Stimulated activated CD4-positive, alpha-beta T cell treated with anti-CD3 and anti-CD28 coated beads, Interleukin-15, amount 100 ng/mL, for 48 hours (primary cell): Measurements from ENCODE around the gene RNF4.
"Not testable (repeated sequence)": the region's sequence is repeated elsewhere in the genome, so short reads cannot be mapped to it uniquely, and the experiment has no call there.

ENCODE experiments used
- DNase-seq, 2 donors: peaks; one replicate each; pipeline ENCODE4 v3.0.0-alpha.2; 2020; ENCODE audit warnings: low read depth in 2 of 2

The RNF4 gene

DNA sequence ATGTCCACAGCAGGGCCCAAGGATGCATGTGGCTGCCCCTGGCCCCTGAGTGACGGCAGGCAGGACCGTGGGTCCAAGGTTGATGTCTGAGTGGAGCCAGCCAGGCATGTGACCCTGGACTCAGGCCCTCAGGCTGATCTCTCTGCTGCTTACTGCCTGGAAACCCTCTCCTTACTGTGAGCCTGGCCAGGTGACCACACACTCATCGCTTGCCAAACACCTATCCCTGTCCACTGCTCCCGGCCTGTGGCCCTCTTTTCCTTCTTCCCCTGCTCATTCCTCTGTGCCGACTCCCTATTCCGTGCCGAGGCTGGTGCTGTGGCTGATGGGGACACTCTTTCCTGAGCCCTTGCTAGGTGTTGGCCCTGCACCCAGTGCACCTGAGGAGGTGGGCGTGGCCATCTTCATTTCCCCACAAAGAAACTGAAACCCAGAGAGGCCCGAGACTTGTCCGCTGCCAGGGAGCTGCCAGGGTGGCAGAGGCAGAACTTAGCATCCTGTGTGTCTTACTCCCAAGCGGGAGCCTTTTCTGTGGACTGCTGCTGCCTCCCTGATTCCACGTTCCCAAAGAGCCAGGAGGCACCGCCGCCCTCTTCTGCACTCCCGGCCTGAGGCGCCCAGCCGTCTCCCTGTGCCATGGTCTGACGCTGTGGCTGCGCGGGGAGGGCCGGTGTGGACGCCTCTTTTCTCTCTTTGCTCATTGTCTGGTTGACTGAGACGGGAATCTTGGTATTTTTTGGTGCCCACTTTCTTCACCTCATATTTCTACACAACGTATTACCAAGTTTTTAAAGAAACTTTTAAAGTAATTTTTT lies 11.2 kb upstream of the RNF4 start:
- no peak for DNase-seq

DNA sequence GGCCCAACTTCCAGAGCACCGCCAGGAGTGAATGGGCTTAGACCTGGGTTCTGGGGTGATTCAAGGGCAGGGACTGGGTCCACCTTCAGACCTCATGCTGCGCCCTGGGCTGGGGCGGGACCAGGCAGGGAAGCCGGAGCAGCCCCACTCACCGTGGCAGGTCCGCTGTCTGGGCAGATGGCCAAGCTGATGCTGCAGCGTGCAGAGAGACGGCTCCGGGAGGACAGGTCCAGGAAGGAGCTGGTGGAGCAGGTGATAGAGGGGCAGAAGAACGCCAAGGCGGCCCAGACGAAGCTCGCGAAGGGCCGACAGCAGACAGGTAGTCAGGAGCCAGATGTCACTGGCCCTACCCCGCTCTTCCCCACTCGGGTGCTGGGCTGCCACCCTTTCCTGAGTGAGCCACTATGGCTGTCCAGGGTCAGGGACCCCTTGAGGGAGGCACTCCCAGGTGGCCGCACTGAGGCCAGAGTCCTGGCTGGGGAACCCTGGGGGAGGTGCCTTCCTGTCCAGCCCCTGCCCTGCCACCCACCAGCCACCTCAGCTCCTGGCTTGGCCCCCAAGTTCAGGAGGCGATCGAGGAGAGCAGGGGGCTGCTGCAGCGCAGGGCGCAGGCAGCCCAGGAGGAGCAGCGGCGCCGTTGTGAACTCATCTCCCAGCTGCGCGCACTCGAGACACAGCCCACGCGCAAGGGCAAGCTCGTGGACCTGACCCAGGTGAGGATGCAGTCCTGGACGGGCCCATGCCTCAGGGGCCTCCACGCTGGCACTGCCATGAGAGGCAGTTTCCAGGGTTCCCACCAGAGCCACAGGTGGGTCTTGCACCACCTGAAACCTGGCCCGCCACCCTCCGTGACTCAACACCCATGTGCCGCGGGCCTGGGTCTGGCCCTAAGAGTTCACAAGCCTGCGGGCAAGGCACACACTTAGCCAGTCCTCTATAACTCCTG lies 10.1 kb upstream of the RNF4 start:
- DNase-seq, result no peak

DNA sequence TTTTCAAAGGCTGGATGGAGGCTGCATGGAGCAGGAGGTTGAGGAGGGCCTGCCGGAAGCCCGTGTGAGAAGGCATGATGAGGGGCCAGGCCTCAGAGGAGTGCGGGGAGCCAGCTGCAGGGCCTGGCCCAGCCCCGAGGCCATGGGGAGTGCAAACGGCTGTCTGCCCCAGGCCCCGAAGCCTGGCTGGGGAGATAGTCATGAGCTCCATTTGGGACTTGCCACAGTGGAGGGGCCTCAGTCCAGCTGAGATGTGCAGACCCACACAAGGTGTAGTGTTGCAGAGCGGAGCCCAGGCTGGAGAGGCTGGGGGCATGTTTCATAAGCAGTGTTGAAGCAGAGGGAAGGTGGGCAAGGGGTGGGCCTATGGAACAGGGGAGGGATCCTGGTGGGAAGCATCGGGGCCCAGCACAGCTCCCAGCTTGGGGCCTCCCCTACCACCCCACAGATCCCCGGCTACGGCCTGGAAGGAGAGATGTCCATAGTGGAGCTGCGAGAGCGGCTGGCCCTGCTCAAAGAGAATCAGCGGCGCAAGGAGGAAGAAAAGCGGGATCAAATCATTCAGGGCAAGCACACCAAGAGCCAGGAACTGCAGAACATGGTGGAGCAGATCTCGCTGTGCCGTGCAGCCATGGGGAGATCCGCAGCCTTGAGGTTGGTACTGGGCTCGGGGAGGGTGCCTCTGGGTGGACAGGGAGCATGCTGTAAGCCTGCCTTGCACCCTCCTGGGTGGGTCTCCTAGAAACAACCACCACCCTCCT lies 9.1 kb upstream of the RNF4 start:
- DNase-seq, result no peak

DNA sequence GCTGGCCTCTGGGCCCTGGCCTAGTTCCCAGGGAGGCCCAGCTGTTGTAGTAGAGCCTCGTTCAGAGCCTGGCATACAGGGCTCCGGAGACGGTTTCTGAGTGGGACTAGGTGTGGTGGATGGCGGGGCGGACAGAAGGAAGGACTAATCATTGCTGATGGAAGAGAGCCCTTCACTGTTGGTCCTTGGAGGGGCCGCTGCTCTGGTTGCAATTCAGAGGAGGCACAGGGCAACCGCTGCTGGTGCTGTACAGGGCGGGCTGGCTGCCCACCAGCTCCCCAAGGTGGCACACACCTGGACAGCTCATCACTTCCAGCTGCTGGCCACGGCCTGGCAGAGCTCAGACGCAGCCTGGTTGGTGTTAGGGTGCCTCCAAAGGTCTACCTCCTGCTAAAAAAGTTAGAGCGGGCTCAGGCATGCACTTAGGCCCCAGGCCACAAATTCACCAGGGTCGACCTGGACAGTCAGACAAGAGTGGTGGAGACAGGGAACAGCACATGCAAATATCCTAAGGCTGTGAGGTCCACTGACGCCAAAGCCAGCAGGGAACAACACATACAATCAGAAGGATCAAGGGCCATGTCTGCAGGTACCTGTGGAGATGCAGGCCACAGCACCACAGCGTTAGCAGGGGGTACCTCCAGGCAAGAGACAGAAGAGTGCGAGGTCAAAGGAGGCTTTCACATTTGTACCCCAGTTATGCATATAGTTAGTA lies 7.5 kb upstream of the RNF4 start:
- DNase-seq, result no peak

DNA sequence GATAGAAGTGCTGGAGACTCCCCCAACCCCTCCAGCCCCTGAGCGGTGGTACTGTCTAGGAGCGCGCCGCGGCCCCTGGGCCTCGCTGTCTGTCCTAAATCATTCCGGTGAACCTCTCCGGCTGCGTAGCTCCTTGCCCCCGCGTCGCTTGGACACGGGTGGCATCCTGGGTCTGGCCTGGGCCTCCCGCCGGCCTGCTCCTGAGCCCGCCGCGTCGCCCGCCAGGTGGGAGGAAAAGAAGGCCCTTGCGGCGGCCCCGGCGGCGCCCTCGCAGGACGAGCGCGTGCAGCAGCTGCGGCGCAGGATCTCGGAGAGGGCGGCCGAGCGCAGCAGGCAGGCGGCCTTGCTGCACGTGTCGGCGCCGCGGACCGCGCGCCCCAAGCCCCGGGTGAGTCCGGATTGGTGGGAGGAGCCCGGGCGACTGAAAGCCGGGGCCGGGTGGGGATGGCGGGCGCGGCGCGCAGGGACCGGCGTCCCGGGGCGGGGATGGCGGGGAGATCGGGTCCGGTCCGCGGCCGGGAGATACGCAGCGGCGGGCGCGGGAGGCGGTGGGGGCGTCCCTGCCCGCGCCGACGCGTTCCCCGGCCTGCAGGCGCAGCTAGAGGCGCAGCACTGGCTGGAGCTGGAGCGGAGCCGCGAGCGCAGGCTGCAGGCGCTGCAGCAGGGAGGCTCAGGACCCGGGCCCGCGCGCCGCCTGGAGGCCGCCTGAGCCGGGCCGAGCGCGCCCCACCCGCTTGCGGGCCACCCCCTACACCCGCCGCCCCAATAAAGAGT lies 6.5 kb upstream of the RNF4 start:
- DNase-seq, result peak; percentile 17 to 53

DNA sequence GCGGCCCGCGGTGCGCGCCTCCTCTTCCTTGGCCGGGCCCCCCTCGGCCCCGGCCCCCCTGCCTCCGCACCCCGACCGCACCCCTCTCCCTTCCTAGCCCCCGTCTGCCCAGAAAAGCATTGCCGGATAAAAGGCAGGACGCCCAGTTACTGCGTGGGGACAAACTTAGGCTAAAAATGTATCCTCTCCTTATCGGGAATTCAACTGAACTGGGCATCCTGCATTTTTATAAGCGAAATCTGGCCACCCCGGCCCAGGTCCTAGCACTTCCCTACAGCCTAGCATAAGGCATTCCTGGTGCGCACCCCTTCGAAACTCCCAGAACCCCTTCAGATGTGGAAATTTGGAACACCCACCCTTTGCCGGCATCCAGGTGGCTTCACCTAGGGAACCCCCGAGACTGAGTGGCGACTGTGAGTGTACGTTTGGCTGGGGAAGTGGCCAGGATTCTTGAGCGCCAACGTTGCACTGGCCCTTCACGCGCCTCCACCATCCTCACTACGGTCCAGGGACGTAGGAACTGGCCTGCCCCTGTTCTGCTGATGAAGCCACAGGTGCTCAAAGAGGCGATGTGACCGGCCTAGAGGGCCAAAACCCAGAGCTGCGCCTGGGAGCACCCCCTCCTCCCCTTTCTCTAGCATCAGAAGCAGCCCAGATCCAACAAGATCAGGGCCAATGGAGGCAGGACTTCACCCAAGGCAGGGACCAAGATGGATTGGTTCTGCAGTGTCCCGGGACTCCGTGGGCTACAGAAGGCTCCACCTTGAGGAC lies 5.7 kb upstream of the RNF4 start:
- no peak for DNase-seq

DNA sequence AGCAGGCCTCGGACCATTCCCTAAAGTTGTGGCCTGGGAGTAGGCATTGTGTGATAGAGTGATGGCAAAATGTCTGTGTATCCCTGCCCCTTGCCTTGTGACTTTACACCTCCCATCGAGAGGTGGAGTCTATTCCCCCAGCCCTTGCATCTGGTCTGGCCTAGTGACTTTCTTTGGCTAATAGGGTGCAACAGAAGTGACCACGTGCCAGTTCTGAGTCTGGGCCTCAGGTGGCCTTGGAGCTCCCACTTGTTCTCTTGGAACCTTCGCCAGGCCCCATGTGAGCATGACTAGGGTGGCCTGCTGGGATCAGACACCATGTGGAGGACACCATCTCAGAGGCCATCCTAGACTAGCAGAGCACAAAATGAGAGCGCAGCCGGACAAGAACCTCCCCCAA lies 3.9 kb upstream of the RNF4 start:
- no peak for DNase-seq

DNA sequence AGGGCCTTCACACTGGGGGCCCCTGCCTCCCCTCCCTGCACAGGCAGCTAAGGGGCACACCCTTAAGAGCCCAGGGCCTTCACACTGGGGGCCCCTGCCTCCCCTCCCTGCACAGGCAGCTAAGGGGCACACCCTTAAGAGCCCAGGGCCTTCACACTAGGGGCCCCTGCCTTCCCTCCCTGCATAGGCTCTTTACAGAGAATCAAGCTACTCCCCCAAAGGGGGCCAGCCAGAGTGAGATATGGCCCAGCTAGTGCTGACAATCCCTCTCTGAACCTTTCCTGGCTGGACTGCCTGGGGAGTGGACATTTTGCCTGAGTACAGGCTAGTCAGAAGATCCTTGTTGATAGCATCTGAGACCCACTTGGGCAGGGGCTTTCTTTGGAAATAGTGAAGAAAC lies 3.4 kb upstream of the RNF4 start:
- not testable (repeated sequence) for DNase-seq

DNA sequence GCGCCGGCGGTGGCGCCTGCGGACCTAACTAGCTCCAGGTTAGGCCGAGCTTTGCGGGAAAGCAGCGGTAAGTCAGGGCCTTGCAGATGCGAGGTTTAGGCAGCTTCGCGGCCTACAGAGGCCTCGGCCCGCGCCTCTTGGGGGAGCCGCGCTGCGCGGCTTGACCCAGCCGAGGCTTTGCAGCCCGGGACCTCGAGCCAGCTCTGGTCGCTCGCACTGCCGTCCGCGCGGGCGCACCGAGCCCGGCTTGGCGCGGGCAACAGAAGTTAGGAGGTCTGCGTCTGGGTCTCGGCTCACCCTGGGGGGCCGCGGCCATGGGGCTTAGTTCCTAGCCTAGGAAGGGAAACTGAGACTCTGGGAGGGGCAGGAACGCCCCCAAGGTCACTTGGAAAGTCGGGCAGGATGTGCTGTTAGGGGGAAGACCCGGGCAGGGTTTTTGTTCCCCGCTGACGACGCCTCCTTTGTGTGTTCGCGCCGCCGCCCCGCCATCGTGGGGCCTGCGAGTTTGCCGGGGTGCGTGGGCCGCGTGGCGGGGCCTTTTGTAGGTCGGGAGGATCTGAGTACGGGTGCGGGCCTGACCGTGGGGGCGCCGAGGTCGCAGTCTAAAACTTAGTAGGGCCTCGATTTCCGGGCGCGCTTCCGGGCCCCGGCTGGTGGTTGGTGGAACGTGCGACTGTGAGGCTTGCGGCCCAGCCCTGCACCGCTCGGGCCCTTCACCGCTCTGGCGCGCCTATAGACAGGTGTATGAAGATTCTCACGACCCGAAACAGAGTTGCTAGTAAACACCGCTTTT lies 482 bp downstream of the RNF4 start:
- peak; percentile 59 to 69 for DNase-seq

DNA sequence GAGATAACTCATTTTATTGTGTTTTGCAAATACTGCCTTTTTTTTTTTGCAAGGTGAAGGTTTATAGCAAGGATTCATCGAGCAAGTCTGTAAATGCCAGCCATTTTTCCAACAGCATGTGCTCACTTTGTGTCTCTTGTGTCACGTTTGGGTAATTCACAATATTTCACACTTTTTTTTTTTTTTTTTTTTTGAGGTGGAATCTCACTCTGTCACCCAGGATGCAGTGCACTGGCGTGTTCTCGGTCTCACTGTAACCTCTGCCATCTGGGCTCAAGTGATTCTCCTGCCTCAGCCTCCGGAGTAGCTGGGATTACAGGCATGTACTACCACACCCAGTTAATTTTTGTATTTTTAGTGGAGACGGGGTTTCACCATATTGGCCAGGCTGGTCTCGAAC lies 1.9 kb downstream of the RNF4 start:
- DNase-seq, result no peak

DNA sequence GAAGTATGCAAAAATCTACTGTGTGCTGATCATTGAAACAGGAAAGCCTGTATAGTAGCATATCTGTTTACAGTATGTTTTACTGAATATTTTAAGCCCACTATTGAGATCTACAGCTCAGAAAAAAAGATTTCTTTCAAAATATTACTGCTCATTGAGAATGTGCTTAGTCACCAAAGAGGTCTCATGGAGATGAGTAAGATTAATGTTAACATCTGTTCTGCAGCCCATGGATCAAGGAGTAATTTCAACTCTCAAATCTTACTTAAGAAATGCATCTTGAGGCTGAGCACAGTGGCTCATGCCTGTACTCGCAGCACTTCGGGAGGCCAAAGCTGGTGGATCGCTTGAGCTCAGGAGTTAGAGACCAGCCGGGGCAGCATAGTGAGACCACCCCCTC lies 3.3 kb downstream of the RNF4 start:
- no peak for DNase-seq

DNA sequence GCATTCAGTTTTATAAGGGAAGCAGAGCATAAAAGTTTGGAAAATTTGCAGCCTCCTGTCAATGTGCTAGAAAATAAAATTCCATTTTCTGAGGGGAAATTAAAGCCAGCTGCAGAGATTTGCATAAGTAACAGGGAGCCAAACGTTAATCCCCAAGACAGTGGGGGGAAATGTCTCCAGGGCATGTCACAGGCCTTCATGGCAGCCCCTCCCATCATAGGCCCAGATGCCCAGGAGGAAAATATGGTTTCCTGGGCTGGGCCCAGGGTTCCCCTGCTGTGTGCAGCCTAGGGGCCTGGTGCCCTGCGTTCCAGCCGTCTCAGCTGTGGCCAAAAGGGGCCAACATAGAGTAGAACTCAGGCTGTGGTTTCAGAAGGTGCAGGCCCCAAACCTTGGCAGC lies 9.3 kb downstream of the RNF4 start:
- no peak for DNase-seq

DNA sequence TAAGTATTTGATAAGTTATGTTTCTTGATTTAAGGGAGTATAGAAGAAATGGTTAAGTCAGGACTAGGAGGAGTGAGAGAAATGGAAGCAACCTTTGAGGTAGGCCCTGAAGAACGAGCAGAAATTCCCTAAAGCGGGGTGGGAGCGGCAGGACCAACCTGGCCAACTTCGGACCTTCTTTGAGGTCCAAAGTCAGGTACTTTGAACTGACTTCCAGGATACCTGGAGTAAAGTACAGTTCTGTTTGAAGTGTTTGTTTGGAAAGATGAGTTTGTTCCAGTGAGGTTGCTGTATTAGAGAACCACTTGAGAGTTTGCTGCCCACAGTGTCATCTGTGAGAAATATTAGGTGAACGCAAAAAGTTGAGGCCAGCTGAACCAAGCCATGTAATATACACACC lies 11.7 kb downstream of the RNF4 start:
- no peak for DNase-seq

DNA sequence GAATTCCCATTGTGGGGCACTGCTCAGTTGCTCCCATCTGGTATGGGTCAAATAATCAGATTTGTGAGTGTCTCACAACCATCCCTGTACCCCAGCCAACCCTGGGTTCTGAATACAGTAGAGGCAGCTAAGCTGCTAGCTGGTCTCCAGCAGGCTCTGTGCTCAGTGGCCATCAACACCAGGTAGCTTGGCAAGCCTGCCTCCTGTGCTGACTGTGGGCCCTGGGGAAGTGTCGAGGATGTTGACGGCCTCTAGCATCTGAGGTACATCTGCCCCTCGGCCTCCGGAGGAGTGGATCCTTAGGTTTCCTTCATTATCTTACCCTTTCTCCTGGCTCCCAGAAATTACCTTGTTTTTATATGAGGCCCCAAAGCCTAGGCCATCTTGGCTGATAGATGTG lies 13.3 kb downstream of the RNF4 start:
- no peak for DNase-seq

DNA sequence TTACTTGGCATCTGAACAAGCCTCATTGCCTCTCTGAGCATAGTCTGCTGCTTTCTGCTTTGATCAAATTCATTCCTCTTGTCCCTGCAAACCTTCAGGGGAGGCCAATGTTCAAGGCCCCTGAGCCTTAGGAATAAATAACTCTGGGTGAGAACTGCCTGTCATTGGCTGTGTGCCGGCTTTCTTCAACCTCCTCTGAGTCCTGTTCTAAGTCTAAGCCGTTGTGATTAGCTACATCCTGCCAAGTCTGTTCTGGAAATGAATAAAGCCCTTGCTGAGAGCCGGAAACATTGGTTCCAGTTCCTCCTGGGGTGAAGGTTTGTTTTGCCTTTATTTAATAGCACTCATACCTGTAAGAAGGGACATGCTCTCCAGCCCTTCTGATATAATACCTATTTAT lies 13.8 kb downstream of the RNF4 start:
- no peak for DNase-seq

DNA sequence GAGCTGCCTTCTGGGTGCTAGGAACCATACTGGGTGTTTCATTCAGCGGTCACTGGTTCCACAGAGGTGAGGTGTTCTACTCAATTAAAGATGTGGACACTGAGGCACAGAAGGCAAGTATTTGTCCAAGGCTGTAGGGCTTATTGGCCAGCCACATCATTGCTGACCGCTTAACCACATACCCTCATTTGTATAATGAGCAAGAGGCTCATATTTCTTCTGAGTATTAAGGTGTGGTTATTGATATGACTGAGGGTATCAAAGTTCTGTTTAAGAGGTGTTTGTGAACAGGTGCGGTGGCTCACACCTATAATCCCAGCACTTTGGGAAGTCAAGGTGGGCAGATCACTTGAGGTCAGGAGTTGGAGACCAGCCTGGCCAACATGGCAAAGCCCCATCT lies 14.3 kb downstream of the RNF4 start:
- no peak for DNase-seq

DNA sequence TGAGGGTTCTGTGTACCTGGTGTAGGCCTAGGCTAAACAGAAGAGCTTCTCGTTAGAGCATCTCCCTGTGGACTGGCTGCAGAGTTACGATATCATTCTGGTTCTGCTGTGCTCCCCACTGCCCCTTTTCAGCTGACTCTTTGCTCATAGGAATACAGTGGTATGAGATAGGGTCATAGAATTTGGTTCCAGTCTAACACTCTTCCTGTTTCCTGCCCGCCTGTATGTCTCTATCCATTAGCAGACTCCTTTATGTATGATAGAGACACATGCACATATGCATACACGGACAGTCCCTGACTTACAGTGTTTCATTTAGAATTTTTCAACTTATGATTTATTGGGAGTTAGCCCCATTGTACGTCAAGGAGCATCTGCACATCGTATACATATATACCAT lies 15.3 kb downstream of the RNF4 start:
- no peak for DNase-seq

DNA sequence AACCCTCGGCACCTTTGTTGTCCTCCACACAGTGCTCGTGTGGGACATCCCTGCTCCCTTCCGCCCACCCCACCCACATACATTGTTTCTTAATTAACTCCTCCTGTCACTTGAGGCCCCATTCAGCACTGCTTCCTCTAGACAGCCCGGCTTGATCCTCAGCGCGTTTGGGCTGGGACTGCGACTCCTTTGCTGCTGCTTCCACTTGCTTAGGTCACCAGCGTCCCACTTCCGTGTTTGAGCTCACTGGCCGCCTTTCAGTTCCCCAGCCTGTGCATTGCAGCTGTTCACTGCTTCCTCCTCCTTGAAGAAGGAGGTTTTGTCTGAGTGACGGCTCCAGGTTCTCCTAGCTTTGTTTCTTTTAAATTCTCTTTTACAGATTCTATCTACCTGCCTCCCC lies 16.1 kb downstream of the RNF4 start:
- DNase-seq, result peak; percentile 33 to 34

DNA sequence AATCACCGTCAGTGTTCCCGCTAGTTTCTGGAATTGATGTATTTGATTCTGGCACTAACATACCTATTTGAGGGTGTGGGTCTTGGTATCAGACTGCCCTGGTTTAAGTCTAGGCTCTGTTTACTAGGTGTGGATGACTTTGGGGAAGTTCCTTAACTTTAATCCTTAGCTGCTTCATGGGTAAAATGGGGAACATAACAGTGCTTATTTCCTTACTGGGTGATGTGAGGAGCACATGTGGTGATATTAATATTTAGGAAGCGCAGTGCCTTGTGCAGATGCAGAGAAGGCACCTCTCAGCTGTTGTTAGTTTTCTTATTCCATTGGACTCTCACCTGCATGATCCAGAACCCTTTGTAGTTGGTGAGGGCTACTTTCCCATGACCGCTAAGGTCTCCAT lies 17.1 kb downstream of the RNF4 start:
- no peak for DNase-seq
